Measurements from ENCODE around the gene COX6A2. TPM values are rescaled to one million over a fixed set of nuclear protein-coding genes. Genes with fewer than 3 reads are reported as not detected.
"Not testable (repeated sequence)": the region's sequence is repeated elsewhere in the genome, so short reads cannot be mapped to it uniquely, and the experiment has no call there.

COX6A2 gene
- total RNA-seq, 4 donors from 2014 or later: not detected

GRCh38 chr16:31421587-31421986 is 6.6 kb downstream of the COX6A2 start:
- 65% methylated on average over 6 of the region's 6 CpGs for WGBS
- H3K36me3 ChIP-seq: no peaks in the 10 kb centered on the region
- no peaks in the 10 kb centered on the region for H3K4me1 ChIP-seq
- TF ChIP-seq POLR2AphosphoS5 (IDR thresholded peaks at IDR 0.05): no peak
- no peak for TF ChIP-seq CTCF (IDR thresholded peaks at IDR 0.05)
- no peak for TF ChIP-seq EP300 (IDR thresholded peaks at IDR 0.05)
- no peak for TF ChIP-seq POLR2A (IDR thresholded peaks at IDR 0.05)
- no peaks in the 10 kb centered on the region for H3K9me3 ChIP-seq
- H3K27me3 ChIP-seq: peaks cover 3% of the 10 kb centered on the region
- no peak overlapping the region for H3K4me3 ChIP-seq
- DNase-seq (ENCODE audit: low spot score in 2 of 2): no peak
- no peak overlapping the region for H3K27ac ChIP-seq

- TF ChIP-seq POLR2AphosphoS5 (IDR thresholded peaks at IDR 0.05) (no peak), POLR2A (IDR thresholded peaks at IDR 0.05) (no peak), CTCF (IDR thresholded peaks at IDR 0.05) (no peak), EP300 (IDR thresholded peaks at IDR 0.05) (no peak)
- no peak overlapping the region for H3K27ac ChIP-seq
- no peaks in the 10 kb centered on the region for H3K9me3 ChIP-seq
- no peak overlapping the region for H3K4me3 ChIP-seq
- no peaks in the 10 kb centered on the region for H3K4me1 ChIP-seq
- DNase-seq (ENCODE audit: low spot score in 2 of 2): no peak
- H3K27me3 ChIP-seq: peaks cover 6% of the 10 kb centered on the region
- 74% methylated on average over 3 of the region's 3 CpGs for WGBS
- H3K36me3 ChIP-seq: no peaks in the 10 kb centered on the region
These were observed 8.1 kb downstream of the COX6A2 start for GRCh38 chr16:31420037-31420436.

- H3K4me1 ChIP-seq: no peaks in the 10 kb centered on the region
- DNase-seq (ENCODE audit: low spot score in 2 of 2): no peak
- peaks cover 6% of the 10 kb centered on the region for H3K27me3 ChIP-seq
- TF ChIP-seq CTCF (IDR thresholded peaks at IDR 0.05) (no peak), EP300 (IDR thresholded peaks at IDR 0.05) (no peak), POLR2A (IDR thresholded peaks at IDR 0.05) (no peak), POLR2AphosphoS5 (IDR thresholded peaks at IDR 0.05) (no peak)
- no peak overlapping the region for H3K27ac ChIP-seq
- H3K9me3 ChIP-seq: no peaks in the 10 kb centered on the region
- no peak overlapping the region for H3K4me3 ChIP-seq
- H3K36me3 ChIP-seq: no peaks in the 10 kb centered on the region
- 95% methylated on average over 5 of the region's 5 CpGs for WGBS
These were observed 10.2 kb downstream of the COX6A2 start for GRCh38 chr16:31417916-31418315.

- not testable (repeated sequence) for H3K27me3 ChIP-seq; DNase-seq (ENCODE audit: low spot score in 2 of 2); H3K36me3 ChIP-seq; H3K4me1 ChIP-seq; H3K27ac ChIP-seq; H3K4me3 ChIP-seq; H3K9me3 ChIP-seq
- WGBS: 97% methylated on average over 2 of the region's 2 CpGs
These were observed 11.1 kb downstream of the COX6A2 start for GRCh38 chr16:31417036-31417435.

GRCh38 chr16:31416371-31416770 is 11.8 kb downstream of the COX6A2 start:
- 77% methylated on average over 11 of the region's 11 CpGs for WGBS
- Histone ChIP-seq H3K4me3 (no peak overlapping the region), H3K27me3 (peaks cover 3% of the 10 kb centered on the region), H3K27ac (no peak overlapping the region), H3K9me3 (no peaks in the 10 kb centered on the region), H3K36me3 (no peaks in the 10 kb centered on the region), H3K4me1 (no peaks in the 10 kb centered on the region)
- no peak for DNase-seq (ENCODE audit: low spot score in 2 of 2)
- TF ChIP-seq POLR2AphosphoS5 (IDR thresholded peaks at IDR 0.05): no peak
- no peak for TF ChIP-seq POLR2A (IDR thresholded peaks at IDR 0.05)
- no peak for TF ChIP-seq CTCF (IDR thresholded peaks at IDR 0.05)
- TF ChIP-seq EP300 (IDR thresholded peaks at IDR 0.05): no peak

- no peaks in the 10 kb centered on the region for H3K4me1 ChIP-seq
- no peak overlapping the region for H3K27ac ChIP-seq
- WGBS: 79% methylated on average over 4 of the region's 4 CpGs
- no peaks in the 10 kb centered on the region for H3K36me3 ChIP-seq
- peaks cover 7% of the 10 kb centered on the region for H3K27me3 ChIP-seq
- H3K9me3 ChIP-seq: no peaks in the 10 kb centered on the region
- DNase-seq (ENCODE audit: low spot score in 2 of 2): no peak
- TF ChIP-seq CTCF (IDR thresholded peaks at IDR 0.05): no peak
- no peak for TF ChIP-seq POLR2A (IDR thresholded peaks at IDR 0.05)
- no peak for TF ChIP-seq EP300 (IDR thresholded peaks at IDR 0.05)
- TF ChIP-seq POLR2AphosphoS5 (IDR thresholded peaks at IDR 0.05): no peak
- H3K4me3 ChIP-seq: no peak overlapping the region
These were observed 13.5 kb downstream of the COX6A2 start for GRCh38 chr16:31414706-31415105.

All from suprapubic skin (tissue), 4 donors.